GM19351 (cell line): Measurements from ENCODE around the gene ACOT6.
A peak's percentile ranks its signal among the peaks of the same experiment; 100 is the strongest.
"Not testable (repeated sequence)": the region's sequence is repeated elsewhere in the genome, so short reads cannot be mapped to it uniquely, and the experiment has no call there.

Experiments
- ATAC-seq: cut with Tn5 transposase; IDR thresholded peaks from one replicate; pipeline ENCODE4 v1.9.1; 2021; ENCODE audit warnings: mild to moderate bottlenecking, moderate library complexity; ENCODE audit not compliant: unreplicated experiment

Gene ACOT6

DNA sequence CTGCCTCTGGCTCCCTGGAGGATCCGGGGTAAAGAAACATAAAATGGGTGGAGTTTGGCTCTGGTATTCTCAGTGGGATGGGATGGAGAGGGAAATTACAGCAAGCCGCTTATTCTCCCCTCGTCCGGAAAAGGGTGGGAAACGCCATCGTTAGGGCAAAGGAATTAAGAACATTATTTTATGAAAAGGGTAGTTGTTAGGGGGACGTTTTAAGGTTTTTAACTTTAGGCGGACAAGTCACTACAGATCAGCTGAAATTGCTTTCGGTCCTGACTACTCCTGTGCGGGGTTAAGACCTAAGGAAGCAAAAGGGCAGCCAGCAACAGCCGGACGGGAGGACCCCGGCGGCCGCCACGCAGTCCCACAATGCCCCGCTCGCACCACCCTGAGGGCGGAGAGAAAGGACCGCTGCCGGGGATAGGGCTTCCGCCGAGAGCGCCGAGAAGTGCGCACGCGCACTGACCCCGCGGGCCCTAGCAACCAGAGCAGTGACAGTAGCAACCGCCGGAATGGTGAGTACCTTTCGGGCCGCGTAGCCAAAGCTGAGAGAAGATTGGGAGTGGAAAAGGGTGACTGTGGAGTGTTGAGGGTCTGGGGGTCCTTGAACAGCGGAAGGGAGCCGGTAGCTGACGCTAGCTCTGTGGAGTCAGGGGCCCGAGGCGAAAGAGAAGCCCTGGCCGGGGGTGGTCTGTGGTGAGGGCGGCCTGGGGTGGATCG, 32.4 kb downstream of the ACOT6 start, which contains the start of gene DNAL1:
Gene DNAL1, plus strand, starts transcription at position 456 of the 717 bp plus-strand sequence. Its CDS starts 54 bp downstream, at position 510.
- peak; percentile 99 for ATAC-seq

DNA sequence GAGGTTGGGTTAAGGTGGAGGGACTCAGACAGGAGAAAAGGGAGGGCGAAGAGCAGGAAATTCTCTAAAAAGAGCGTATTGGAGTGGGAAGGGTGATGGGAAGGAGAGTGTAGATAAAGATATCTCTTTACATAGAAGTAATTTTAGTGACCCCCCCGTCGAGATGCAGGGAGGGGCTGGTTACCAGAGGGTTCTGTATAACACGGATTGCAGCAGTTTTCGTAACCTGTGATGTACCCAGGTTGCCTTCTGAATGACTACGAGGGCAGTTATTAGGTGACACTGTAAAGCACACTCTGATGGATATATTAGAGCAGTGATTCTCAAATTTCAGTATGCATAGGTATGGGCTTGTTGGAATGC, 32.9 kb downstream of the ACOT6 start:
- ATAC-seq: no peak

DNA sequence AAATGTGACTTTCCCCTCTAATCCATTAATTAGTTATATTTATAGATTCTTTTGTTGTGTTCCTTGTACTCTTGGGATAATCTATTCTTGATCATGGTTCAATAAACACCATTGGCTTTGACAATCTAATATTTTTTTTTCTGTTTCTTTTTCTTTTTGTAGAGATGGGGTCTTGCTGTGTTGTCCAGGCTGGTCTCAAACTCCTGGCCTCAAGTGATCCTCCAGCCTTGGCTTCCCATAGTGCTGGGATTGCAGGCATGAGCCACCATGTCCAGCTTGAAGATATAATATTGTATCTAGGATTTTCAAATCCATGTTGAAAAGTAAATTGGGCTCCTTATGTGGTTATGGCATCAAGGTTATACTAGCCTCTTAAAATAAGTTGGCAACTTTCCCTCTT, 38.7 kb downstream of the ACOT6 start:
- ATAC-seq: no peak

DNA sequence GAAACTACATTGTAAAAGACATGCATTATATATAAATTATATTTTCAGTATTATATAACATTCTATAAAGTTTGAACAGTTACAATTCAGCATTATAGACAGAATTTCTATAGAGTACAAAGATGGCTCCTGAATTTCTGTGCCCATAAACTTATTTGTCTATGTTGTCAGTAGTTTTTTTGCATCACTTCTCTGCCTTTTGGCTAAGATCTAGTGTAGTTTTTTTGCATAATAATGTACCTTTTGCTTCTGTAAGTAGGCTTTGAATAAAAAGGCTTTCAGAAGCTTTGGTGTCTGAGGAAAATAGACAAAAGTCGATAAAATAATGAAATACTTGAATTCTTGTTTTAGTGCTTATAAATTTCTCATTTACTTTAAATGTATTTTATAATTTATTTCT, 43.5 kb downstream of the ACOT6 start:
- ATAC-seq: no peak

DNA sequence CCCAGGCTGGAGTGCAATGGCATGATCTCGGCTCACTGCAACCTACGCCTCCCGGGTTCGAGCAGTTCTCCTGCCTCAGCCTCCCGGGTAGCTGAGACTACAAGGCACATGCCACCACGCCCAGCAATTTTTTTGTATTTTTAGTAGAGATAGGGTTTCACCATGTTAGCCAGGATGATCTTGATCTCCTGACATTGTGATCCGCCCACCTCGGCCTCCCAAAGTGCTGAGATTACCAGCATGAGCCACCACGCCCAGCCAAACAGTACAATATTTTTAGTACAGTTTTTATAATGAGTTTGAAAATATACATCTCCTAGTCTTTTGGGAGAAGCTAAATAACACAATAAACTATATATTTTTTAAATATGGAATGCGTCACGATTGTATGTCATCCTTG, 46.9 kb downstream of the ACOT6 start:
- not testable (repeated sequence) for ATAC-seq

DNA sequence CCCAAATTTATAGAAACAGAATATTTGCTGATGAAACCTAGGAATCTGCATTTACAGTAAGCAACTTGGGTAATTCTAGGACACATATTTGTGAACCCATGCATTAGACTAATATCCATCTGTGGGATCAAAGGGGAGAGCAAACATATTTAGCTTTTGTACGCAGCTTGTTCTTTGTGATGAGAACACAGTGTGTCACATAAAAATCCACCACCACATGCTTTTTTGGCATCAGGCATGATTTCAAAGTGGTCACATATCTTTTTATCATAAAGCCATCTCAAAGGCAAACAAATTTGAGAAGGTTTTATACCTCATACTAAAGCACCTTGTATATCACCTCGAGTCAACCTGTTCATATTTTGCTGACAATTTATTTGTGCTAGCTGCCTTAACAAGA, 48.2 kb downstream of the ACOT6 start:
- ATAC-seq: no peak

DNA sequence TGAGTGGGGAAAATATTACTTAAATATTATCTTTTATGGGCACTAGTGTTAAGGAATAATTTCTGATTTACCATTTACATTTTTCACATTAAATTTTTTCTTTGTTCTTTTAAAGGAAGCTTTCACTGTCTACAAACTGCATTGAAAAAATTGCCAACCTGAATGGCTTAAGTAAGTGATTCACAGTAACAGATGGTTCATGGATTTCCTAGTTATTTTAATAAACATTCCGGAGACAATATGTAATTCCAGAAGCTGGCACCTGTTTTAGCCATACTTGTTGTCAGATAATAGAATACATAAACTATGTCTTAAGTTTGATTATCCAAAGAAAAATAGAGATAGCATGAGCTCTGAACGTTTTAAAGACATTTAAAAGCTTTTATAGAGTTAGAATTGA, 49.6 kb downstream of the ACOT6 start:
- ATAC-seq: no peak

DNA sequence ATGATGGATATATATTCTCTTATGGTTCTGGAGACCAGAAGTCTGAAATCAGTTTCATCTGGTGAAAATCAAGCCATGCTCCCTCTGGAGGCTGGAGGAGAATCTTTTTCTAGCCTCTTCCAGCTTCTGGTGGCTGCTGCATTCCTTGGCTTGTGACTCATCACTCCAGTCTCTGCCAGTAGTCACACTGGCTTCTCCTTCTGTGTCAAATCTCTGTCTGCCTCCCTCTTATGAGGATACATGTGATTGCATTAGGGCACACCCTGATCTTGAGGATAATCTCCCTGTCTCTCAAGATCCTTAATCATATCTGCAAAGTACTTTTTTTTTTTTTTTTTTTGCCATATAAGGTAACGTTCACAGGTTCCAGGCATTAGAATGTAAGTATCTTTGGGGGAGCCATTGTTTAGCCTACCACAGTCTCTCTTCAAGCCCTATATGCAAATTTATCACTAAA, 50.2 kb downstream of the ACOT6 start:
- ATAC-seq: no peak

DNA sequence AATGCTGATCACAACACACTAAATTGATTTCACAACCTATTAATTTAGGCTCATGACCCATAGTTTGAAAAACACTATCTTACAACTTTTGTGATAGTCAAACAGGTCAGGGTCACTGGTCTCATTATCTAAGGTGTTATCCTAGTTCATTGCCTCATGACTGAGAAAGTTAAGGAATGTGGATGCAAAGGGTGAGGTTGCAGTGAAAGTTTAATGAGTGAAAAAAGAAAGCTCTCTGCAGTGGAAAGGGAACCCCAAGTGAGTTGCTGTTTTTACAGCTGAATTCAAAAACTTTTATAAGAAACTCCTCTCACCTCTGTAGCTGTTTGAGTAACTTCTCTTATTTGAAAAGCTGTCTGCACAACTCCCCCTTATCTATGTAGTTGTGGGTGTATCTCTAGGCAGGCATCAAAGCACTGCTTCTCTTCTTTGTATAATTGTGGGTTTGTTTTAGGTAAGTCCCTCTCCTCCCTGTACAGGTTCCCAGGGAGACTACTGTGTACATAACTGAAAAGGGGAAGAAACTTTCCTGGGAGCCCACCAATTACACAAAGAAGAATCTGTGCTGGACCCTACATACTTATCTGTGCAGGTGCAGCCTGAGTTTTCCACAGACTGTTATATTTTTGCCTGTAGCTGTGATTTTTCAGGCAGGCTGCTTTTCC, 51.4 kb downstream of the ACOT6 start:
- ATAC-seq: no peak

DNA sequence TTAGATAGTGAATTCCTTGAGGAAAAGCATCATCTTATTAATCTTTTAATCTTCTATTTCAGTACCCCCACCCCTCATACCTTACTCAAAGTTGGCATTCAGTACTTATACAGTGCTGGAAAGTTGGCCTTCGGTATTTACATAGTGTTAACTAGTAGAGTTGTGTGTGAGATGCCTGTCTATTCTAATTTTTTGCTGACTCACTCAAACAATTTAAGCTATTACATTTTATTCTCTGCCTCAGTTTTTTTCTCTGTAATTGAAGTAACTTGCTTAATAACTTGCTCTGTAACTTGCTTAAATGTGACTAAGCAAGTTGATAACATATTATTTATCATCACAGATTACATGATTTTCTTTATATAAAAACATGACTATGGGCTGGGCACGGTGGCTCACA, 52.8 kb downstream of the ACOT6 start:
- ATAC-seq: no peak

DNA sequence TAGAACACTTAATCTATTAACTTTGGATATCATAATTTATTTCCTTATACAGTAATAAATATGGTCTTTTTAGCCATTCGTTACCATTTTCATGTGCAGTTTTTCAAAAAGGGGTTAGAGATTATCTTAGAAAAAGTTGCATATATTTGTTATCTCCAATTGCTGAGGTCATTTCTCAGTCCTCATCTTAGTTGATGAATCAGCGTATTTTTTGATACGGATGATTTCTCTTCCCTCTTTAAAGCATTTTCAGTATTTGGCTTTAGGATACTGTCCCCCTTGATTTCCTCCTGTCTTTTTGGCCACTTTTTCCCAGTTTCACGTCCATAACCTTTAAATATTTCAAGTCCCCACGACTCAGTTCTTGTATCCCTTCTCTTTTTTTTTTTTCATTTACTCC, 54.3 kb downstream of the ACOT6 start:
- no peak for ATAC-seq

DNA sequence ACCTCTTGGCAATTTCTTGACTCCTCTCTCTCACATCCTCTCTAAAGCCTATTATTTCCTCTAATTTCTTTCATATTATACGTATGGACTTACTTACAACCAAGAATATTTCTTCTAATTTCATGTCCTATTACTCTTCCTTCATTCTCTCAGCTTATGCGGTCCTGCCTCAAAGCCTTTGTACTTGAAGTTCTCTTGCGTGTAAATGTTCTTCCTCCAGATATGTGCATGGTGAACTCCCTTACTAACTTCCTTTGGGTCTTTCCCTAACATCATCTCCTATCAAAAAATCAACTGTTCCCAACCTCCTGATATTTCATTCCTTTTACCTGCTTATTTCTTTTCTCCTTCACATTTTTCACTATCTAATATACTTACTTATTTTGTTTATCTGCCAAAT, 55.5 kb downstream of the ACOT6 start:
- no peak for ATAC-seq
